Measurements from ENCODE around the gene ABCA6. TPM values are rescaled to one million over a fixed set of nuclear protein-coding genes. Genes with fewer than 3 reads are reported as not detected.

Gene ABCA6
- total RNA-seq, 1 donor: 3.9 TPM

DNA sequence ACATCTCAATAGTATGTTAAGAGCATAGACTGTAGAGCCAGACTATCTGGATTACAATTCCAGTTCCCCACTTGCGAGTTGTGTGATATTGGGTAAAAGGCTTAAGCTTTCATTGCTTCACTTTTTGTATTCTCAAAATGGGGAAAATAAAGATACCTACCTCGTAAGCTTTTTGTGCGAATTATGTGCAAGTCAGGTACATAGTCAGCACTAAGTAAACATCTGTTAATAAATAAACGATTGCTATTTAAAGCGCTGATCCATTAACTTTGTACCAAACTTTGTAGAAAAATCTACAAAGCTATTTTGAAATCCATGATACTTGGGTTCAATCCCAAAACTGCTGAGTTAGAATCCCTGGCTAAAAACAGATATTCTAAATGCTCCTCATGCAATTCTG lies 19.6 kb downstream of the ABCA6 start:
- H3K4me3 ChIP-seq (ENCODE audit: low read depth, low read length): no peak overlapping the region
- no peak for DNase-seq (ENCODE audit: low read depth)
- TF ChIP-seq, protein P1, sequence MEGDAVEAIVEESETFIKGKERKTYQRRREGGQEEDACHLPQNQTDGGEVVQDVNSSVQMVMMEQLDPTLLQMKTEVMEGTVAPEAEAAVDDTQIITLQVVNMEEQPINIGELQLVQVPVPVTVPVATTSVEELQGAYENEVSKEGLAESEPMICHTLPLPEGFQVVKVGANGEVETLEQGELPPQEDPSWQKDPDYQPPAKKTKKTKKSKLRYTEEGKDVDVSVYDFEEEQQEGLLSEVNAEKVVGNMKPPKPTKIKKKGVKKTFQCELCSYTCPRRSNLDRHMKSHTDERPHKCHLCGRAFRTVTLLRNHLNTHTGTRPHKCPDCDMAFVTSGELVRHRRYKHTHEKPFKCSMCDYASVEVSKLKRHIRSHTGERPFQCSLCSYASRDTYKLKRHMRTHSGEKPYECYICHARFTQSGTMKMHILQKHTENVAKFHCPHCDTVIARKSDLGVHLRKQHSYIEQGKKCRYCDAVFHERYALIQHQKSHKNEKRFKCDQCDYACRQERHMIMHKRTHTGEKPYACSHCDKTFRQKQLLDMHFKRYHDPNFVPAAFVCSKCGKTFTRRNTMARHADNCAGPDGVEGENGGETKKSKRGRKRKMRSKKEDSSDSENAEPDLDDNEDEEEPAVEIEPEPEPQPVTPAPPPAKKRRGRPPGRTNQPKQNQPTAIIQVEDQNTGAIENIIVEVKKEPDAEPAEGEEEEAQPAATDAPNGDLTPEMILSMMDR (IDR thresholded peaks at IDR 0.05; ENCODE audit: insufficient read depth, low read depth, low read length): no peak

DNA sequence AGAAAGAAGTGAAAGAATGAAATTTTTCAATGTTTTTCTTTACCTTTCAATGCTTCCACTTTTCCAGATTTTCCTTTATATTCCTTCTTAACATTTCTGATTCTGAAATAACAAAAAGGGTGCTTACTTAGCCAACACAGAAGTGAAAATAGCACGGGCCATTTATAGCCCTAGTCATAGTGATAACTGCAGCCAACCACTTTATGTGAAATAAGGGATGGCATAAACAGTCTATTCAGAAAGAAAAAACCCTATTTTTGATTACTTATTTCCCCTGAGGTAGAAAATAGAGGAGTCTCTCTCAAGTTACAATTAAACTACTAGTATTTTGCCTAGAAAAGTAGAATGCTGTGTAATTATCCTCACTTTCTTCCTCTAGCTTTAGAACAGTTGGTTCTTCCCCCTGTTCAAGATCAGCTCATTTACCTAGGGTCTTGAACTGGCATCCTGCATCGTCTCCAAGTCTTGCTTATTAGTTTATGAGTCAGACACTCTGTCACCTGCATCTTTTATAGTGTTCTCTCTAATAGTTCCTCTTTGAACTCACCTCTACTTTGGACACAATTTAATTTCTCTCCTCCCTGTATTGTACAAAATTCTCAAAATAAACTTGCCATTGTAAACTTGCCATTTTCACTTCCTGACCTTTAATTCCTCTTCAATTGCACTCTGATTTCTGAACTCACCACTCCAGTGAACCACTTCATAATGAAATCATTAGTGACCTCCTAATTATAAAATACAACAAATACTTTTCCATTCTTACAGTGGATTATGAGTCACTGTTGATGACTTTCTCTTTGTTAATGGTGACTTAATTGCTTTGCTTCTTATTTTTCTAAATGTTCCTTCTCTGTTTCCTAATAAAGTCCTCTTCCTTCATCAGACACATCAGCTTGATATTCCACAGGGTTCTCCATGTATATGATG lies 23.6 kb downstream of the ABCA6 start:
- no peak overlapping the region for H3K4me3 ChIP-seq (ENCODE audit: low read depth, low read length)
- TF ChIP-seq, protein P1 (IDR thresholded peaks at IDR 0.05; ENCODE audit: insufficient read depth, low read depth, low read length): no peak
- DNase-seq (ENCODE audit: low read depth): no peak

DNA sequence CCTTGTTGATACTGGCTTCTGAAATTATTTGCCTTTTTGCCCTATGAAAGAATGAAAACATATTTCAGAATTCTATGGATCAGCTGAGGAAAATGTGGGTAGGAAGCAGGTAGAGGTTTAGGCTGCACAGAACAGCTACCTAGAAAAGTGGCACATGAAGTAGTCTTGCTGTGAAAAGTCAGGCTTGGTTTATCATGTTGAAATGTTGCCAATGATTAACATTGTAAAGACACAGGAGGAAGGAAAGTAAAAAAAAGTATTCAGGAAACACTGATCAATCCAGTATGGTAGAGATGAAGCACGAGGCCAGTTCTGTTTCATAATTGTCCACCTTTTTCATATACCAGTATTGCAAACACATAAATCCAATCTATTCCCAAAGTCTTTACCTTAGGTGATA lies 29.9 kb downstream of the ABCA6 start:
- no peak for DNase-seq (ENCODE audit: low read depth)
- TF ChIP-seq, protein P1 (IDR thresholded peaks at IDR 0.05; ENCODE audit: insufficient read depth, low read depth, low read length): no peak
- no peak overlapping the region for H3K4me3 ChIP-seq (ENCODE audit: low read depth, low read length)

DNA sequence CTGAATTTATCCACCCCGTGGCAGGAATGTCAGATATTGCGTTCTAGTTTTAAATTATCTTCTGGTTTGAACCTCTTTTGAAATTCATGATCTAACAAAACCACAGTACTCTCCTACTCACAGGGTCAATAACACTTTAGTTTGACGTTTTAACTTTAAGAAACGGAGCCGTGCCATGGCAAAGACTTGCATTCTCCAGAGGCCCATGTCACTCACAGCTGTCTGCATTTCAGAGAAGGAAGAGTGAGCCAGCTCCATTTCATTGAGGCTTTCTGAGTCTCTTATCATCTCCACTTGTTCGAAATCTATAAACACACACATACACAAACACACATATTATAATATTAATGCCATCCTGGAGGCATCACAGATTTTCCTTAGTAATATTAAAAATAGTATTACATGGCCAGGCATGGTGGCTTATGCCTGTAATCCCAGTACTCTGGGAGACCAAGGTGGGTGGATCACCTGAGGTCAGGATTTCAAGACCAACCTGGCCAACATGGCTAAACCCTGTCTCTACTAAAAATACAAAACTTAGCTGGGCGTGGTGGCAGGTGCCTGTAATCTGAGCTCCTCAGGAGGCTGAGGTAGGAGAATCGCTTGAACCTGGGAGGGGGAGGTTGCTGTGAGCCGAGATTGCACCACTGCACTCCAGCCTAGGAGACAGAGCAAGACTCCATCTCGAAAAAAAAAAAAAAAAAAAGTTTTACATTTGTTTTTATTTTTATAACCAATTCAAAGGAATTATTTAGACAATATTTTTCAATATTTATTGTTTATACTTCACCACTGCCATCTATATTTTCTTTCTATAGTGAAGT lies 35.6 kb downstream of the ABCA6 start:
- no peak for DNase-seq (ENCODE audit: low read depth)
- H3K4me3 ChIP-seq (ENCODE audit: low read depth, low read length): no peak overlapping the region
- TF ChIP-seq, protein P1 (IDR thresholded peaks at IDR 0.05; ENCODE audit: insufficient read depth, low read depth, low read length): no peak

DNA sequence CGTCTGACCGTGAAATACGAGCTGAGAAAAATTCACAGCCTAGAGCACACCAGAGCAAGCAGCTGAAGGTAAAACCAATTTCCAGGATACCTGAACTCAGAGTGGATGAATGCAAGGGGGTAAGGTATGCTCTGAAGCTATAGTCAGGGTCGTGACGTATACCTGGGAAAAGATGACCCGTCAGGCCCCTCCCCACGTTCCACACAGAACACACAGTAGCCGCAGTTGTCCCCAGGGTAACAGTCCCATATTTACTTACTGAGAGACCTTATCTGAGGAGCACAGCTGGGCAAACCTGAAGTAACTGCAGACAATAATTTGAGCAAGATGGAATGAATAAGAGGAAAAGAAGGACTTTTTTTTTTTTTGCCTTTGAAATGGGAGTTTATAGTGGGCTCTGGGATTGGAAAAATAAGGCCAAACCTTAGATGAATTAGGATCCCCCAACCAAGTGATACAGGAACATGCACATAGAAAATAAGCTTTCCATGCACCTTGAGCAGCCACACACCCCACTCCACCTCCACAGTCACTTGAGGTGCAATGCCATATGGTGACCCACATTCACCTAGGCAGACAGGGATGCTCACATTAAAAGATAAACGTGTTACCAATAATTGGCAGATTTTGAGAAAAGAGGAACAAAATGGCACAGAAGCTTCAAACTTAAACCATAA lies 38.0 kb downstream of the ABCA6 start:
- no peak for DNase-seq (ENCODE audit: low read depth)
- TF ChIP-seq, protein P1 (IDR thresholded peaks at IDR 0.05; ENCODE audit: insufficient read depth, low read depth, low read length): no peak
- no peak overlapping the region for H3K4me3 ChIP-seq (ENCODE audit: low read depth, low read length)

DNA sequence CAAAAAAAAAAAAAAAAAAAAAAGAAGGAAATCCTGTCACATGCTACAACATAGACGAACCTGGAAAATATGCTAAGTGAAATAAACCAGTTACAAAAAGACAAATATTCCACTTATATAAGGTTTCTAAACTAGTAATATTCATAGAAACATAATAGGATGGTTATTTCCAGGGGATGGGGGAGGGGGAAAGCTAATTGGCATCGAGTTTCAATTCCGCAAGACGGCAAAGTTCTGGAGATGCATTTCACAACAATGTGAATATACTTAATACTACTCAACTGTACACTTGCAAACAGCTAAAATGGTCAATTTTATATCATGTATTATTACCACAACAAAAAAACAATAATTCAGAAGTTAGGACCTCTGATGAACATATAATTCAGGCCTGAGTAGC lies 43.1 kb downstream of the ABCA6 start:
- no peak overlapping the region for H3K4me3 ChIP-seq (ENCODE audit: low read depth, low read length)
- TF ChIP-seq, protein P1 (IDR thresholded peaks at IDR 0.05; ENCODE audit: insufficient read depth, low read depth, low read length): no peak
- no peak for DNase-seq (ENCODE audit: low read depth)
